Smooth muscle cell (in vitro differentiated cells): ENCODE results near the gene ATG5. TPM values are rescaled to one million over a fixed set of nuclear protein-coding genes. Genes with fewer than 3 reads are reported as not detected.
"Not testable (repeated sequence)": the region's sequence is repeated elsewhere in the genome, so short reads cannot be mapped to it uniquely, and the experiment has no call there.

Source experiments
- DNase-seq: peaks from one replicate; lab custom pipeline; 2025; ENCODE audit not compliant: unreplicated experiment; lab: John Stamatoyannopoulos, UW
- H2AFZ ChIP-seq: fragments of 200-600 bp; sonication (generic); 2 replicates; pipeline ENCODE4 v1.6.0; 2016; ENCODE audit warnings: antibody characterized with exemption, low read depth, mild to moderate bottlenecking
- H3F3A ChIP-seq: fragments of 200-600 bp; sonication (generic); 2 replicates; pipeline ENCODE4 v1.6.0; 2017; ENCODE audit warnings: antibody characterized with exemption, low read depth
- H3K27ac ChIP-seq: fragments of 200-600 bp; sonication (generic); 2 replicates; pipeline ENCODE4 v1.5.1; 2016; ENCODE audit warnings: low read depth, mild to moderate bottlenecking
- H3K27me3 ChIP-seq: fragments of 200-600 bp; sonication (generic); 2 replicates; pipeline ENCODE4 v1.6.1; 2016; ENCODE audit warnings: low read depth, mild to moderate bottlenecking
- H3K36me3 ChIP-seq: fragments of 200-600 bp; sonication (generic); 2 replicates; pipeline ENCODE4 v1.5.1; 2016; ENCODE audit warnings: low read depth
- H3K4me1 ChIP-seq: fragments of 200-600 bp; sonication (generic); 2 replicates; pipeline ENCODE4 v1.5.1; 2016; ENCODE audit warnings: low read depth
- H3K4me2 ChIP-seq: fragments of 200-600 bp; sonication (generic); 2 replicates; pipeline ENCODE4 v1.6.0; 2016; ENCODE audit warnings: mild to moderate bottlenecking
- H3K4me3 ChIP-seq: fragments of 200-600 bp; sonication (generic); 2 replicates; pipeline ENCODE4 v1.5.1; 2016; ENCODE audit warnings: mild to moderate bottlenecking
- H3K79me2 ChIP-seq: fragments of 200-600 bp; sonication (generic); 2 replicates; pipeline ENCODE4 v1.6.0; 2016; ENCODE audit warnings: low read depth, mild to moderate bottlenecking
- H3K9ac ChIP-seq: fragments of 200-600 bp; sonication (generic); 2 replicates; pipeline ENCODE4 v1.6.0; 2016; ENCODE audit warnings: low read depth
- H3K9me3 ChIP-seq: fragments of 200-600 bp; sonication (generic); replicated peaks from 2 replicates; pipeline ENCODE4 v1.5.1; 2016; ENCODE audit warnings: low read depth
- H4K20me1 ChIP-seq: fragments of 200-600 bp; sonication (generic); 2 replicates; pipeline ENCODE4 v1.6.0; 2016; ENCODE audit warnings: low read depth
- WGBS: methylation state at CpG from one replicate; pipeline ENCODE4 v1.1.7; 2016; ENCODE audit warnings: low lambda C conversion rate; 5-methylcytosine and 5-hydroxymethylcytosine counted together
- polyA plus RNA-seq: library from polyadenylated mRNA; unstranded; fragments of >200 nt; fragmentation: Nextera tagmentation; extraction: Ambion mirVana; gene quantifications from 2 replicates; pipeline ENCODE4 v1.2.1, GENCODE V29; 2016
- total RNA-seq: library from RNA; depleted of rRNA; stranded (reverse); fragments of >200 nt; gene quantifications from 2 replicates; pipeline ENCODE4 v1.2.3, GENCODE V29; 2014
- TF ChIP-seq, protein P1 (sequence below): fragments of 200-600 bp; sonication (generic); IDR thresholded peaks from 2 replicates; pipeline ENCODE4 v1.5.1; 2017; ENCODE audit warnings: borderline replicate concordance, mild to moderate bottlenecking, antibody characterized with exemption; ENCODE audit not compliant: insufficient read depth, poor library complexity, severe bottlenecking

Gene ATG5
- total and polyA plus RNA-seq, 2 experiments from 2014 or later: 33.7 to 34.4 TPM

DNA sequence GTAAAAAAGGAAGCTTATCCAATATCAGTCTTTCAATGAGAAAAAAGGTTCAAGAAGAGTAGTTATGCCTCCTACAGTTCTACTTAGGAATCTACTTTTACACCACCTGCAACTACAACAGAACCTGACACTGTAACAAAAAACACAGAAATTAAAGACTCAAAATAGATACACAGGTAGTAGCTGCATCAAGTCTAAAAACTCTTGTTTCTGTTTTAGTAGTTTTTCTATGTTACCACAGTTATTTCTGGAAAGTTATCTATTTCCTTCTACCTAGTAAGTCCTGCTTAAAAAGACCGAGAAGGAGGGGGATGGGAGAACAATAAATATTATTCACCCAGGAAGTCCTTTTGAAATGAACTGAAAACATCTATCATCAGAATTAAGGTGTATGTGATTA is 52.5 kb downstream of the ATG5 start:
- Histone ChIP-seq H4K20me1 (peaks cover 34% of the 10 kb centered on the region), H3K79me2 (peaks cover 38% of the 10 kb centered on the region), H3K36me3 (no peaks in the 10 kb centered on the region), H3F3A (no peaks in the 10 kb centered on the region), H3K4me1 (peaks cover 8% of the 10 kb centered on the region), H3K9me3 (no peaks in the 10 kb centered on the region), H3K27me3 (no peaks in the 10 kb centered on the region), H2AFZ (no peak overlapping the region), H3K9ac (no peak overlapping the region), H3K4me3 (no peak overlapping the region), H3K4me2 (no peak overlapping the region), H3K27ac (no peak overlapping the region)
- DNase-seq: no peak
- TF ChIP-seq, protein P1, sequence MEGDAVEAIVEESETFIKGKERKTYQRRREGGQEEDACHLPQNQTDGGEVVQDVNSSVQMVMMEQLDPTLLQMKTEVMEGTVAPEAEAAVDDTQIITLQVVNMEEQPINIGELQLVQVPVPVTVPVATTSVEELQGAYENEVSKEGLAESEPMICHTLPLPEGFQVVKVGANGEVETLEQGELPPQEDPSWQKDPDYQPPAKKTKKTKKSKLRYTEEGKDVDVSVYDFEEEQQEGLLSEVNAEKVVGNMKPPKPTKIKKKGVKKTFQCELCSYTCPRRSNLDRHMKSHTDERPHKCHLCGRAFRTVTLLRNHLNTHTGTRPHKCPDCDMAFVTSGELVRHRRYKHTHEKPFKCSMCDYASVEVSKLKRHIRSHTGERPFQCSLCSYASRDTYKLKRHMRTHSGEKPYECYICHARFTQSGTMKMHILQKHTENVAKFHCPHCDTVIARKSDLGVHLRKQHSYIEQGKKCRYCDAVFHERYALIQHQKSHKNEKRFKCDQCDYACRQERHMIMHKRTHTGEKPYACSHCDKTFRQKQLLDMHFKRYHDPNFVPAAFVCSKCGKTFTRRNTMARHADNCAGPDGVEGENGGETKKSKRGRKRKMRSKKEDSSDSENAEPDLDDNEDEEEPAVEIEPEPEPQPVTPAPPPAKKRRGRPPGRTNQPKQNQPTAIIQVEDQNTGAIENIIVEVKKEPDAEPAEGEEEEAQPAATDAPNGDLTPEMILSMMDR: no peak
- 100% methylated on average over 1 of the region's 1 CpG for WGBS

DNA sequence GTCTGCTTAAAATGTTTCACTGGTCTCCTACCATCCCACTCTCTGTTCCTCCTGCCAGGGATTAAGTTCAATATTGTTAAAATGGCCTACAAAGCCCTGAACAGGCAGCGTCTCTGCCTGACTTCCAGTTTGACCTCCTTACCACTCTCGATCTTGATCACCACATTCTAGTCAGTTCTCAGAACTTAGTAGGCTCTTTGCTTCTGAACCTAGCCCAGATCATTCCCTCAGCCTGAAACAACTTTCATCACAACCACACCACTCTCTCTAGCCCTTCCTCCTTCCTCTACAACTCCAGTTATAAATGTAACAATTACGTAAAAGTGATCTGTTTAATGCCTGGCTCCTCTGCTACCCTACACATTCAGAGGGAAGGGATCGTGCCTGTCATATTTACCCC is 53.3 kb downstream of the ATG5 start:
- peaks cover 46% of the 10 kb centered on the region for H3K79me2 ChIP-seq

DNA sequence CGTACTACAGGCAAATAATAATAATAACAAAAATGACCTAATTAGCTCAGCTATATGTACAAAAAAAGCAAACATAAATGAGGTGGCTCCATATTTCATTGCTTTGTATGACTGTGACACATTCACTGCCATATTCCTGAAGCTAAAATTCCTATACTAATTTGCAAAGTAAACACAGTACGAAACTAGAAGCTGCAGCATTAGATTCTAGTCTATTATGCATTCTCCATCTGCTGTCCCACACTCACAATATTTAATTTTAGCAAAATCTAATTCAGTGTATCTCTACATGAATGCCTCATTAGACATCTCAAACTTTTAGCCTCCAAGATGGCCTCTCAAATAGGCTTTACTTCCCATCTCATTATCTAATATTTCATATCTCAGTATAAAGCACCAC is 55.1 kb downstream of the ATG5 start:
- Histone ChIP-seq H2AFZ (no peak overlapping the region), H3K4me3 (no peak overlapping the region), H3F3A (no peaks in the 10 kb centered on the region), H3K4me1 (peaks cover 4% of the 10 kb centered on the region), H3K9me3 (peaks cover 4% of the 10 kb centered on the region), H3K27me3 (no peaks in the 10 kb centered on the region), H3K36me3 (peaks cover 4% of the 10 kb centered on the region), H3K9ac (no peak overlapping the region), H4K20me1 (peaks cover 34% of the 10 kb centered on the region), H3K79me2 (peaks cover 65% of the 10 kb centered on the region), H3K4me2 (no peak overlapping the region), H3K27ac (no peak overlapping the region)
- WGBS: 87% methylated on average over 2 of the region's 2 CpGs
- no peak for DNase-seq
- TF ChIP-seq, protein P1: no peak

More for the DNA sequence above, 53.3 kb downstream of the ATG5 start:
- TF ChIP-seq, protein P1: no peak
- no peak overlapping the region for H3K4me3 ChIP-seq
- DNase-seq: no peak
- H3K9me3 ChIP-seq: no peaks in the 10 kb centered on the region
- H3K27ac ChIP-seq: no peak overlapping the region
- H2AFZ ChIP-seq: no peak overlapping the region
- H4K20me1 ChIP-seq: peaks cover 34% of the 10 kb centered on the region
- WGBS: 91% methylated on average over 4 of the region's 4 CpGs
- no peaks in the 10 kb centered on the region for H3F3A ChIP-seq
- no peaks in the 10 kb centered on the region for H3K27me3 ChIP-seq
- H3K4me2 ChIP-seq: no peak overlapping the region
- no peak overlapping the region for H3K9ac ChIP-seq
- peaks cover 8% of the 10 kb centered on the region for H3K4me1 ChIP-seq
- H3K36me3 ChIP-seq: no peaks in the 10 kb centered on the region

DNA sequence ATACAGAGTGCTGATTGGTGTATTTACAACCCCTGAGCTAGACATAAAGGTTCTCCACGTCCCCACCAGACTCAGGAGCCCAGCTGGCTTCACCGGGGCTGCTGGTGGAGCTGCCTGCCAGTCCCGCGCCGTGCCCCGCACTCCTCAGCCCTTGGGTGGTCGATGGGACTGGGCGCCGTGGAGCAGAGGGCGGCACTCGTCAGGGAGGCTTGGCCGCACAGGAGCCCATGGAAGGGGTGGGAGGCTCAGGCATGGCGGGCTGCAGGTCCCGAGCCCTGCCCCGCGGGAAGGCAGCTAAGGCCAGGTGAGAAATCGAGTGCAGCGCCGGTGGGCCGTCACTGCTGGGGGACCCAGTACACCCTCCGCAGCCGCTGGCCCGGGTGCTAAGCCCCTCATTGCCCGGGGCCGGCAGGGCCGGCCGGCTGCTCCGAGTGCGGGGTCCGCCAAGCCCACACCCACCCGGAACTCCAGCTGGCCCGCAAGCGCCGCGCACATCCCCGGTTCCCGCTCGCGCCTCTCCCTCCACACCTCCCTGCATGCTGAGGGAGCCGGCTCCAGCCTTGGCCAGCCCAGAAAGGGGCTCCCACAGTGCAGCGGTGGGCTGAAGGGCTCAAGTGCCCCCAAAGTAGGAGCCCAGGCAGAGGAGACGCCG is 56.2 kb downstream of the ATG5 start:
- not testable (repeated sequence) for DNase-seq, H3K27ac ChIP-seq, H3K9ac ChIP-seq, H3K4me2 ChIP-seq, H2AFZ ChIP-seq, H3F3A ChIP-seq, H3K36me3 ChIP-seq, H3K4me1 ChIP-seq, H3K27me3 ChIP-seq, H3K9me3 ChIP-seq, H3K4me3 ChIP-seq
- peaks cover 66% of the 10 kb centered on the region for H3K79me2 ChIP-seq
- WGBS: 97% methylated on average over 35 of the region's 43 CpGs
- H4K20me1 ChIP-seq: peaks cover 29% of the 10 kb centered on the region

- not testable (repeated sequence) for H3K36me3 ChIP-seq, H3F3A ChIP-seq, H3K27me3 ChIP-seq, DNase-seq, H3K9ac ChIP-seq, H3K9me3 ChIP-seq, H3K4me2 ChIP-seq, H3K4me1 ChIP-seq, H2AFZ ChIP-seq, H3K4me3 ChIP-seq, H3K27ac ChIP-seq
- H3K79me2 ChIP-seq: peaks cover 62% of the 10 kb centered on the region
- WGBS: 98% methylated on average over 4 of the region's 4 CpGs
- H4K20me1 ChIP-seq: peaks cover 37% of the 10 kb centered on the region
Observed at GRCh38 chr6:106268500-106268899, 57.1 kb downstream of the ATG5 start.

- H3K27ac ChIP-seq, H2AFZ ChIP-seq, H3K9ac ChIP-seq, H3K27me3 ChIP-seq, H3K9me3 ChIP-seq, H3K36me3 ChIP-seq, DNase-seq, H3K4me3 ChIP-seq, H3K4me1 ChIP-seq, H3F3A ChIP-seq, H3K4me2 ChIP-seq: not testable (repeated sequence)
- WGBS: 68% methylated on average over 2 of the region's 2 CpGs
- Histone ChIP-seq H3K79me2 (peaks cover 66% of the 10 kb centered on the region), H4K20me1 (peaks cover 31% of the 10 kb centered on the region)
Observed at GRCh38 chr6:106264433-106264832, 61.1 kb downstream of the ATG5 start.
